Testis (tissue), 3 donors: ENCODE results near the gene CAMK2N2. TPM values are rescaled to one million over a fixed set of nuclear protein-coding genes. Genes with fewer than 3 reads are reported as not detected.

ENCODE experiments used
- DNase-seq: peaks from one replicate; pipeline ENCODE4 v3.0.0-alpha.2; 2019
- H3K27ac ChIP-seq, 2 donors: fragments of 200-600 bp; sonication (generic); one replicate each; pipeline ENCODE4 v1.5.1; 2019
- H3K27me3 ChIP-seq: fragments of 200-600 bp; sonication (generic); one replicate; pipeline ENCODE4 v1.5.1; 2019
- H3K36me3 ChIP-seq: fragments of 200-600 bp; sonication (generic); one replicate; pipeline ENCODE4 v1.5.1; 2017; ENCODE audit warnings: low read depth; ENCODE audit errors: missing control alignments
- H3K4me1 ChIP-seq: fragments of 200-600 bp; sonication (generic); one replicate; pipeline ENCODE4 v1.5.1; 2019
- H3K4me3 ChIP-seq, 2 donors: fragments of 200-600 bp; sonication (generic); one replicate each; pipeline ENCODE4 v1.5.1; 2017 to 2019
- H3K9me3 ChIP-seq: fragments of 200-600 bp; sonication (generic); one replicate; pipeline ENCODE4 v1.5.1; 2017
- CTCF ChIP-seq, 3 experiments: fragments of 450-650 bp in 2 of 3; fragments of 200-600 bp in 1 of 3; sonication (generic) in 1 of 3; IDR thresholded peaks; one replicate each; pipeline ENCODE4 v1.5.1; 2016 to 2019; ENCODE audit warnings: antibody characterized with exemption in 3 of 3, mild to moderate bottlenecking in 2 of 3, moderate library complexity in 1 of 3
- POLR2A ChIP-seq: fragments of 450-650 bp; IDR thresholded peaks from one replicate; pipeline ENCODE4 v1.6.1; 2017; ENCODE audit warnings: antibody characterized with exemption, mild to moderate bottlenecking, moderate library complexity
- WGBS, 2 donors: methylation state at CpG; one replicate each; pipeline ENCODE4 v1.1.5; 2018; 5-methylcytosine and 5-hydroxymethylcytosine counted together
- intact Hi-C: fragments of 100-400 bp; cut with DNase I; formaldehyde crosslinking; loops from one replicate; pipeline ENCODE4 v1.15.1; 2023; ENCODE audit warnings: low total_unique reads
- polyA plus RNA-seq: library from polyadenylated mRNA; stranded (reverse); fragments of 350-450 nt; fragmentation: Illumina TruSeq; extraction: RNeasy Lipid Tissue Mini Kit (QIAGEN cat#74804); gene quantifications from one replicate; pipeline ENCODE4 v1.2.3, GENCODE V29; 2014; ENCODE audit warnings: low read depth, low replicate concordance; ENCODE audit not compliant: insufficient read depth
- total RNA-seq, 2 donors: library from RNA; depleted of rRNA; stranded (reverse); fragments of >200 nt; gene quantifications; one replicate each; pipeline ENCODE4 v1.2.3, GENCODE V29; 2016

The CAMK2N2 gene
- total and polyA plus RNA-seq, 3 donors from 2014 or later: 0.24 to 0.40 TPM; not detected in 1

GRCh38 chr3:184262764-184263179, 1.4 kb upstream of the CAMK2N2 start:
- WGBS, 2 donors: 11 to 27% methylated on average over 3 to 15 of the region's 15 CpGs

GRCh38 chr3:184261854-184262763, 756 bp upstream of the CAMK2N2 start:
- H3K4me1 ChIP-seq: peaks cover 25% of the 10 kb centered on the region
- WGBS, 2 donors: 1 to 2% methylated on average over 33 to 64 of the region's 66 CpGs
- H3K36me3 ChIP-seq: no peaks in the 10 kb centered on the region
- H3K4me3 ChIP-seq: peak overlapping the region in 1 of 2 donors; percentile 53
- TF ChIP-seq POLR2A (no peak), CTCF (IDR thresholded peaks at IDR 0.05) (no peak)
- H3K27ac ChIP-seq: no peak overlapping the region
- intact Hi-C loops: no loop called here
- no peaks in the 10 kb centered on the region for H3K27me3 ChIP-seq
- no peaks in the 10 kb centered on the region for H3K9me3 ChIP-seq
- peak; percentile 34 for DNase-seq

More at GRCh38 chr3:184262764-184263179, 1.4 kb upstream of the CAMK2N2 start:
- Histone ChIP-seq H3K27ac (no peak overlapping the region), H3K4me3 (no peak overlapping the region), H3K36me3 (no peaks in the 10 kb centered on the region), H3K27me3 (no peaks in the 10 kb centered on the region), H3K4me1 (peaks cover 25% of the 10 kb centered on the region), H3K9me3 (no peaks in the 10 kb centered on the region)
- no peak for DNase-seq
- intact Hi-C loops: no loop called here
- TF ChIP-seq CTCF (IDR thresholded peaks at IDR 0.05): no peak
- TF ChIP-seq POLR2A: no peak

GRCh38 chr3:184260724-184261269, 556 bp downstream of the CAMK2N2 start:
- no peaks in the 10 kb centered on the region for H3K9me3 ChIP-seq
- DNase-seq: no peak
- TF ChIP-seq POLR2A: no peak
- no peak for TF ChIP-seq CTCF (IDR thresholded peaks at IDR 0.05)
- H3K4me3 ChIP-seq: peak overlapping the region; percentile 26
- H3K27me3 ChIP-seq: no peaks in the 10 kb centered on the region
- 0% methylated on average over 14 to 49 of the region's 49 CpGs for WGBS, 2 donors
- H3K36me3 ChIP-seq: no peaks in the 10 kb centered on the region
- intact Hi-C loops: no loop called here
- peaks cover 25% of the 10 kb centered on the region for H3K4me1 ChIP-seq
- no peak overlapping the region for H3K27ac ChIP-seq

GRCh38 chr3:184259878-184260723, 1.3 kb downstream of the CAMK2N2 start:
- no peaks in the 10 kb centered on the region for H3K36me3 ChIP-seq
- no peak overlapping the region for H3K4me3 ChIP-seq
- peak; percentile 46 for DNase-seq
- intact Hi-C loops: no loop called here
- H3K27ac ChIP-seq: no peak overlapping the region
- H3K27me3 ChIP-seq: no peaks in the 10 kb centered on the region
- H3K9me3 ChIP-seq: no peaks in the 10 kb centered on the region
- 1% methylated on average over 27 to 57 of the region's 91 CpGs for WGBS, 2 donors
- peaks cover 25% of the 10 kb centered on the region for H3K4me1 ChIP-seq
- TF ChIP-seq CTCF (IDR thresholded peaks at IDR 0.05) (no peak), POLR2A (no peak)
